B cell (primary cell): ENCODE measurements around the gene SUPT20HL1. TPM values are rescaled to one million over a fixed set of nuclear protein-coding genes. Genes with fewer than 3 reads are reported as not detected.
A peak's percentile ranks its signal among the peaks of the same experiment; 100 is the strongest.

Experiments
- ATAC-seq: fragments of 200-7000 bp; cut with Tn5 transposase; one replicate; pipeline ENCODE4 v1.10.0; 2021; ENCODE audit warnings: low read depth, mild to moderate bottlenecking, moderate number of reproducible peaks, moderate library complexity
- CTCF ChIA-PET: fragments of 350-600 bp; sonication (Branson Sonifier 250); formaldehyde crosslinking; loops from one replicate; lab custom pipeline; 2021; ENCODE audit warnings: antibody characterized with exemption, inconsistent platforms; lab: Charles Lee
- POLR2A ChIA-PET: fragments of 350-600 bp; sonication (Branson Sonifier 250); formaldehyde crosslinking; loops from one replicate; lab custom pipeline; 2021; ENCODE audit warnings: antibody characterized with exemption; lab: Charles Lee
- DNase-seq: peaks from one replicate; pipeline ENCODE4 v3.0.0; 2013
- H2AFZ ChIP-seq: 2 replicates; pipeline ENCODE4 v1.6.1; 2012; ENCODE audit warnings: mild to moderate bottlenecking, low read depth, low read length; ENCODE audit not compliant: insufficient read depth, poor library complexity, severe bottlenecking
- H3K27ac ChIP-seq, 2 donors: 1 replicate in 1 of 2; 2 replicates in 1 of 2; pipeline ENCODE4 v1.5.1; 2012 to 2013; ENCODE audit warnings: low read length in 2 of 2, mild to moderate bottlenecking in 2 of 2, moderate library complexity in 1 of 2
- H3K27me3 ChIP-seq, 4 experiments: fragments of 200-600 bp in 1 of 4; sonication (generic) in 1 of 4; replicated peaks in 1 of 4; 1 replicate in 2 of 4; 2 replicates in 2 of 4; pipeline versions ENCODE4 v1.6.1 to v1.7.0; 2013 to 2016; ENCODE audit warnings: low read length in 3 of 4, mild to moderate bottlenecking in 2 of 4, mixed read lengths in 1 of 4, moderate library complexity in 1 of 4; ENCODE audit not compliant: insufficient read depth in 4 of 4, control insufficient read depth in 3 of 4; ENCODE audit errors: control extremely low read depth in 1 of 4
- H3K36me3 ChIP-seq, 2 experiments: replicated peaks in 1 of 2; 1 replicate in 1 of 2; 2 replicates in 1 of 2; pipeline versions ENCODE4 v1.6.1 to v1.7.1; 2013; ENCODE audit warnings: low read length in 1 of 2; ENCODE audit not compliant: insufficient read depth in 2 of 2, control insufficient read depth in 1 of 2; ENCODE audit errors: control extremely low read depth in 1 of 2, extremely low read depth in 1 of 2
- H3K4me1 ChIP-seq, 2 donors: fragments of 200-600 bp in 1 of 2; sonication (generic) in 1 of 2; 1 replicate in 1 of 2; 2 replicates in 1 of 2; pipeline versions ENCODE4 v1.5.1 to v1.6.1; 2013 to 2017; ENCODE audit warnings: low read length in 2 of 2; ENCODE audit not compliant: control insufficient read depth in 2 of 2, insufficient read depth in 2 of 2
- H3K4me2 ChIP-seq: replicated peaks from 2 replicates; pipeline ENCODE3; 2012; ENCODE audit warnings: mild to moderate bottlenecking, low read depth, low read length; ENCODE audit not compliant: poor library complexity, severe bottlenecking
- H3K4me3 ChIP-seq, 5 experiments: fragments of 200-600 bp in 1 of 5; sonication (generic) in 1 of 5; 1 replicate in 3 of 5; 2 replicates in 2 of 5; pipeline versions ENCODE4 v1.5.1 to v1.7.0; 2011 to 2016; ENCODE audit warnings: low read length in 4 of 5, mild to moderate bottlenecking in 4 of 5, low read depth in 2 of 5, control low read depth in 1 of 5, moderate library complexity in 1 of 5; ENCODE audit not compliant: insufficient read depth in 1 of 5; ENCODE audit errors: control extremely low read depth in 1 of 5, extremely low read depth in 1 of 5
- H3K79me2 ChIP-seq: fragments of 200-600 bp; sonication (generic); one replicate; pipeline ENCODE4 v1.6.0; 2016; ENCODE audit warnings: low read length; ENCODE audit not compliant: control insufficient read depth, insufficient read depth
- H3K9ac ChIP-seq: fragments of 200-600 bp; sonication (generic); 2 replicates; pipeline ENCODE4 v1.6.1; 2017; ENCODE audit warnings: mild to moderate bottlenecking, low read length, moderate library complexity
- H3K9me3 ChIP-seq, 3 donors: one replicate each; pipeline versions ENCODE4 v1.6.1 to v1.7.1; 2013; ENCODE audit warnings: low read length in 2 of 3; ENCODE audit not compliant: control insufficient read depth in 2 of 3, insufficient read depth in 1 of 3; ENCODE audit errors: control extremely low read depth in 1 of 3
- H4K20me1 ChIP-seq: 2 replicates; pipeline ENCODE4 v1.6.0; 2012; ENCODE audit warnings: mild to moderate bottlenecking, low read length; ENCODE audit not compliant: insufficient read depth, control insufficient read depth, poor library complexity, severe bottlenecking
- H3K27ac Mint-ChIP-seq: one replicate; pipeline ENCODE4 v1.8.0; 2021; ENCODE audit warnings: mixed read lengths
- H3K27me3 Mint-ChIP-seq: one replicate; pipeline ENCODE4 v1.8.0; 2021; ENCODE audit warnings: mixed read lengths
- H3K4me1 Mint-ChIP-seq: one replicate; pipeline ENCODE4 v1.8.0; 2021; ENCODE audit warnings: mixed read lengths
- H3K4me3 Mint-ChIP-seq: one replicate; pipeline ENCODE4 v1.8.0; 2021; ENCODE audit warnings: mixed read lengths
- H3K9me3 Mint-ChIP-seq: one replicate; pipeline ENCODE4 v1.8.0; 2022; ENCODE audit warnings: mixed read lengths; ENCODE audit not compliant: insufficient read depth
- CTCF ChIP-seq: fragments of 200-600 bp; IDR thresholded peaks from one replicate; pipeline ENCODE4 v1.8.0; 2022; ENCODE audit warnings: antibody characterized with exemption, mild to moderate bottlenecking
- EZH2 ChIP-seq: IDR thresholded peaks from 2 replicates; pipeline ENCODE4 v1.6.1; 2012; ENCODE audit warnings: borderline replicate concordance, low read depth, mild to moderate bottlenecking, moderate library complexity, low read length; ENCODE audit not compliant: insufficient read depth, poor library complexity, severe bottlenecking
- WGBS: methylation state at CpG from one replicate; pipeline ENCODE4 v1.1.5; 2013; ENCODE audit warnings: missing lambda C conversion rate; ENCODE audit not compliant: insufficient coverage; 5-methylcytosine and 5-hydroxymethylcytosine counted together
- intact Hi-C: fragments of 100-400 bp; cut with micrococcal nuclease; formaldehyde crosslinking; loops from one replicate; pipeline ENCODE4 v1.10.0; 2022
- polyA plus RNA-seq: library from polyadenylated mRNA; depleted of rRNA; stranded (reverse); fragments of >200 nt; gene quantifications from 2 replicates; pipeline ENCODE4 v1.2.3, GENCODE V29; 2012
- total RNA-seq, 2 donors: library from RNA; stranded (reverse); fragments of 120-200 nt in 1 of 2; gene quantifications; 1 replicate in 1 of 2; 2 replicates in 1 of 2; pipeline versions ENCODE4 v1.2.3 to v1.2.4, GENCODE V29; 2013 to 2022

Gene SUPT20HL1
- total and polyA plus RNA-seq, 2 donors (not counting 1 experiment from before 2014, with no cell fraction given): not detected

GRCh38 chrX:24369816-24370215, 9.4 kb downstream of the SUPT20HL1 start:
- Histone ChIP-seq H3K79me2 (no peaks in the 10 kb centered on the region), H3K4me1 (peaks cover 5 to 7% of the 10 kb centered on the region in 2 donors), H3K4me3 (no peak overlapping the region), H2AFZ (no peak overlapping the region), H3K36me3 (no peaks in the 10 kb centered on the region), H3K27ac (no peak overlapping the region), H3K4me2 (no peak overlapping the region), H4K20me1 (no peaks in the 10 kb centered on the region), H3K9ac (no peak overlapping the region), H3K9me3 (no peaks in the 10 kb centered on the region), H3K27me3 (peaks cover 0 to 4% (median 0%) of the 10 kb centered on the region in 4 experiments)
- Mint-ChIP-seq H3K27me3 (peaks cover 18% of the 10 kb centered on the region), H3K27ac (no peak overlapping the region), H3K9me3 (no peaks in the 10 kb centered on the region), H3K4me1 (peaks cover 8% of the 10 kb centered on the region), H3K4me3 (no peak overlapping the region)
- intact Hi-C loops: loop anchor here (5.0 kb wide), 1 partner anchor 772 kb away; no protein-coding TSS in a partner anchor
- ATAC-seq (no peak), DNase-seq (no peak)
- no CpG with 5 or more reads among the region's 1 CpG for whole genome bisulfite sequencing
- TF ChIP-seq CTCF (no peak), EZH2 (no peak)
- ChIA-PET CTCF (interaction anchor here (0.6 to 5.8 kb wide), 6 partner anchors 14 to 633 kb away, joined by 3 to 42 read pairs (median 3); no protein-coding TSS in a partner anchor), POLR2A (no interaction called here)

- no peaks in the 10 kb centered on the region for H3K79me2 ChIP-seq
- H3K4me3 ChIP-seq: no peak overlapping the region
- H3K4me3 Mint-ChIP-seq: peak overlapping the region; percentile 36
- CTCF ChIA-PET: interaction anchor here (0.8 to 5.8 kb wide), 10 partner anchors 9 to 149 kb away, joined by 3 to 42 read pairs (median 3); partner anchors contain the start of gene SUPT20HL1
- no peaks in the 10 kb centered on the region for H3K36me3 ChIP-seq
- H3K27me3 Mint-ChIP-seq: peaks cover 18% of the 10 kb centered on the region
- H4K20me1 ChIP-seq: no peaks in the 10 kb centered on the region
- no peak overlapping the region for H3K27ac ChIP-seq
- 2% methylated on average over 7 of the region's 14 CpGs for WGBS
- no peaks in the 10 kb centered on the region for H3K9me3 ChIP-seq
- TF ChIP-seq EZH2 (no peak), CTCF (peak; percentile 69)
- POLR2A ChIA-PET: no interaction called here
- no peaks in the 10 kb centered on the region for H3K9me3 Mint-ChIP-seq
- H3K27ac Mint-ChIP-seq: no peak overlapping the region
- peak overlapping the region; percentile 39 for H3K4me2 ChIP-seq
- DNase-seq: peak; percentile 68
- intact Hi-C loops: loop anchor here (1.0 to 5.0 kb wide), 2 partner anchors 128 to 771 kb away; no protein-coding TSS in a partner anchor
- H2AFZ ChIP-seq: peak overlapping the region; percentile 62
- H3K4me1 Mint-ChIP-seq: peaks cover 8% of the 10 kb centered on the region
- H3K9ac ChIP-seq: no peak overlapping the region
- no peak for ATAC-seq
- peaks cover 5 to 7% of the 10 kb centered on the region in 2 donors for H3K4me1 ChIP-seq
- peaks cover 0 to 4% (median 0%) of the 10 kb centered on the region in 4 experiments for H3K27me3 ChIP-seq
Observed at GRCh38 chrX:24371391-24371972, 11.0 kb downstream of the SUPT20HL1 start.
